HEK293 (cell line): ENCODE data around the gene FOXP4.

Experiments
- CTCF ChIA-PET: fragments of 350-600 bp; formaldehyde crosslinking; extraction: SDS; loops from one replicate; lab custom pipeline; 2021; ENCODE audit warnings: antibody characterized with exemption; lab: Yijun Ruan, JAX
- POLR2A ChIA-PET: fragments of 300-600 bp; formaldehyde crosslinking; extraction: SDS; loops from one replicate; lab custom pipeline; 2020; ENCODE audit warnings: antibody characterized with exemption, inconsistent platforms; lab: Yijun Ruan, JAX
- H3K27ac ChIP-seq: fragments of 200-500 bp; sonication (Bioruptor generic); 2 replicates; pipeline ENCODE4 v1.5.1; 2014; ENCODE audit warnings: low read depth, low read length, control low read depth, inconsistent platforms; ENCODE audit errors: extremely low read depth
- H3K36me3 ChIP-seq, 2 experiments: fragments of 200-500 bp in 1 of 2; sonication (Bioruptor generic) in 1 of 2; 1 replicate in 1 of 2; 2 replicates in 1 of 2; pipeline ENCODE4 v1.5.1; 2014 to 2017; ENCODE audit warnings: inconsistent platforms in 2 of 2, low read length in 2 of 2; ENCODE audit not compliant: control insufficient read depth in 2 of 2, insufficient read depth in 1 of 2
- H3K4me1 ChIP-seq: fragments of 200-500 bp; sonication (Bioruptor generic); 2 replicates; pipeline ENCODE4 v1.5.1; 2014; ENCODE audit warnings: mild to moderate bottlenecking, low read length, inconsistent platforms; ENCODE audit not compliant: control insufficient read depth, insufficient read depth
- H3K4me3 ChIP-seq: 2 replicates; pipeline ENCODE4 v1.5.1; 2011; ENCODE audit warnings: low read depth, mild to moderate bottlenecking, control low read depth, low read length, moderate library complexity
- H3K9me3 ChIP-seq: fragments of 200-500 bp; sonication (Bioruptor generic); 2 replicates; pipeline ENCODE4 v1.5.1; 2014; ENCODE audit warnings: low read depth, low read length, inconsistent platforms; ENCODE audit not compliant: control insufficient read depth, insufficient read depth
- ATF2 ChIP-seq: fragments of 450-650 bp; formaldehyde crosslinking; IDR thresholded peaks from 2 replicates; pipeline ENCODE4 v1.5.1; 2016; ENCODE audit warnings: missing biosample characterization, missing genetic modification characterization, low read depth
- EGR2 ChIP-seq: fragments of 450-650 bp; formaldehyde crosslinking; IDR thresholded peaks from 2 replicates; pipeline ENCODE4 v1.5.1; 2016; ENCODE audit warnings: low read depth, missing biosample characterization, missing genetic modification characterization
- KLF7 ChIP-seq: fragments of 450-650 bp; formaldehyde crosslinking; IDR thresholded peaks from 2 replicates; pipeline ENCODE4 v1.5.1; 2016; ENCODE audit warnings: missing biosample characterization, missing genetic modification characterization, borderline replicate concordance
- SETDB1 ChIP-seq: IDR thresholded peaks from one replicate; pipeline ENCODE4 v1.6.1; 2017; ENCODE audit warnings: mild to moderate bottlenecking, low read length, moderate library complexity, mixed read lengths; ENCODE audit not compliant: insufficient read length
- SP2 ChIP-seq: fragments of 450-650 bp; formaldehyde crosslinking; IDR thresholded peaks from 2 replicates; pipeline ENCODE4 v1.5.1; 2016; ENCODE audit warnings: missing biosample characterization, missing genetic modification characterization
- TSHZ1 ChIP-seq: fragments of 450-650 bp; formaldehyde crosslinking; IDR thresholded peaks from 2 replicates; pipeline ENCODE4 v1.5.1; 2016; ENCODE audit warnings: missing biosample characterization, missing genetic modification characterization, borderline replicate concordance
- ZBTB17 ChIP-seq: fragments of 450-650 bp; formaldehyde crosslinking; IDR thresholded peaks from 2 replicates; pipeline ENCODE4 v1.5.1; 2016; ENCODE audit warnings: missing biosample characterization, missing genetic modification characterization
- ZNF10 ChIP-seq: fragments of 450-650 bp; formaldehyde crosslinking; IDR thresholded peaks from 2 replicates; pipeline ENCODE4 v1.5.1; 2017; ENCODE audit warnings: missing biosample characterization, missing genetic modification characterization
- ZNF18 ChIP-seq: fragments of 450-650 bp; formaldehyde crosslinking; IDR thresholded peaks from 2 replicates; pipeline ENCODE4 v1.5.1; 2016; ENCODE audit warnings: missing biosample characterization, missing genetic modification characterization
- ZNF274 ChIP-seq, 2 experiments: fragments of 200-500 bp in 1 of 2; fragments of 450-650 bp in 1 of 2; sonication (Bioruptor generic) in 1 of 2; formaldehyde crosslinking in 1 of 2; IDR thresholded peaks; 2 replicates each; pipeline versions ENCODE4 v1.5.1 to v1.6.1; 2014 to 2016; ENCODE audit warnings: borderline replicate concordance in 1 of 2, inconsistent platforms in 1 of 2, low read length in 1 of 2, missing biosample characterization in 1 of 2, missing genetic modification characterization in 1 of 2
- ZNF354C ChIP-seq: fragments of 450-650 bp; formaldehyde crosslinking; IDR thresholded peaks from 2 replicates; pipeline ENCODE4 v1.5.1; 2016; ENCODE audit warnings: missing biosample characterization, missing genetic modification characterization, low read depth, borderline replicate concordance
- ZNF394 ChIP-seq: fragments of 450-650 bp; formaldehyde crosslinking; IDR thresholded peaks from 2 replicates; pipeline ENCODE4 v1.5.1; 2016; ENCODE audit warnings: missing biosample characterization, missing genetic modification characterization, mild to moderate bottlenecking, moderate library complexity, borderline replicate concordance
- ZNF558 ChIP-seq: fragments of 450-650 bp; formaldehyde crosslinking; IDR thresholded peaks from 2 replicates; pipeline ENCODE4 v1.5.1; 2016; ENCODE audit warnings: missing biosample characterization, missing genetic modification characterization
- ZNF629 ChIP-seq: fragments of 450-650 bp; formaldehyde crosslinking; IDR thresholded peaks from 2 replicates; pipeline ENCODE4 v1.5.1; 2017; ENCODE audit warnings: missing biosample characterization, missing genetic modification characterization
- ZNF664 ChIP-seq: fragments of 450-650 bp; formaldehyde crosslinking; IDR thresholded peaks from 2 replicates; pipeline ENCODE4 v1.5.1; 2016; ENCODE audit warnings: missing biosample characterization, missing genetic modification characterization
- ZNF792 ChIP-seq: fragments of 450-650 bp; formaldehyde crosslinking; IDR thresholded peaks from 2 replicates; pipeline ENCODE4 v1.5.1; 2016; ENCODE audit warnings: missing biosample characterization, missing genetic modification characterization
- TF ChIP-seq, protein P1 (sequence below): fragments of 450-650 bp; formaldehyde crosslinking; IDR thresholded peaks from 2 replicates; pipeline ENCODE4 v1.5.1; 2016; ENCODE audit warnings: missing biosample characterization, missing genetic modification characterization

The FOXP4 gene

DNA sequence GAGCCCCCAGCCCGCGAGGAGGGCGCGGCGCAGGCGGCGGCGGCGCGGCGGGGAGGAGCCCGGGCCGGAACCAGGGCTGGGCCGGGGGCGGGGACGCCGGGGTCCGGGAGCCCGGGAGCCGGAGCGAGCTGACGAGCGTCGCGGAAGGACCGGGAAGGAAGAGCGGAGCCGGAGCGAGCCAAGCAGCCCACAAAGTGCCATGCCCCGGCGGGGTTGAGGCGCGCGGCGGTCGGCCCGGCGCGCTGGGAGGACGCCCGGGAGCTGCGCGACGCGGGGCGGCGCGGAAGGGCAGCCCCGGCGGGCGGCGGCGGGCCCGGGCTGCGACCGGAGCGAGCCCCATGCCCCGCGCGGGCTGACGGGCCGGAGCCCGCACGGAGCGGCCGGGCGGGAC lies 289 bp downstream of the FOXP4 start:
- Histone ChIP-seq H3K4me1 (no peaks in the 10 kb centered on the region; the same call in 1 of the 2 replicates), H3K9me3 (no peaks in the 10 kb centered on the region), H3K36me3 (peaks cover 0 to 21% of the 10 kb centered on the region in 2 experiments; a peak in 1 of 3 replicates), H3K27ac (peak overlapping the region; percentile 84; the same call in 1 of the 2 replicates), H3K4me3 (peak overlapping the region; percentile 75)
- no peak for TF ChIP-seq ZNF394 (tag by site-specific recombination)
- TF ChIP-seq ZNF664 (tag by site-specific recombination): no peak
- TF ChIP-seq, protein P1, sequence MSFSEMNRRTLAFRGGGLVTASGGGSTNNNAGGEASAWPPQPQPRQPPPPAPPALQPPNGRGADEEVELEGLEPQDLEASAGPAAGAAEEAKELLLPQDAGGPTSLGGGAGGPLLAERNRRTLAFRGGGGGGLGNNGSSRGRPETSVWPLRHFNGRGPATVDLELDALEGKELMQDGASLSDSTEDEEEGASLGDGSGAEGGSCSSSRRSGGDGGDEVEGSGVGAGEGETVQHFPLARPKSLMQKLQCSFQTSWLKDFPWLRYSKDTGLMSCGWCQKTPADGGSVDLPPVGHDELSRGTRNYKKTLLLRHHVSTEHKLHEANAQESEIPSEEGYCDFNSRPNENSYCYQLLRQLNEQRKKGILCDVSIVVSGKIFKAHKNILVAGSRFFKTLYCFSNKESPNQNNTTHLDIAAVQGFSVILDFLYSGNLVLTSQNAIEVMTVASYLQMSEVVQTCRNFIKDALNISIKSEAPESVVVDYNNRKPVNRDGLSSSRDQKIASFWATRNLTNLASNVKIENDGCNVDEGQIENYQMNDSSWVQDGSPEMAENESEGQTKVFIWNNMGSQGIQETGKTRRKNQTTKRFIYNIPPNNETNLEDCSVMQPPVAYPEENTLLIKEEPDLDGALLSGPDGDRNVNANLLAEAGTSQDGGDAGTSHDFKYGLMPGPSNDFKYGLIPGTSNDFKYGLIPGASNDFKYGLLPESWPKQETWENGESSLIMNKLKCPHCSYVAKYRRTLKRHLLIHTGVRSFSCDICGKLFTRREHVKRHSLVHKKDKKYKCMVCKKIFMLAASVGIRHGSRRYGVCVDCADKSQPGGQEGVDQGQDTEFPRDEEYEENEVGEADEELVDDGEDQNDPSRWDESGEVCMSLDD (tag by site-specific recombination): no peak
- no peak for TF ChIP-seq ZNF10 (tag by site-specific recombination)
- no peak for TF ChIP-seq ZNF629 (tag by site-specific recombination)
- TF ChIP-seq KLF7: no peak
- no peak for TF ChIP-seq ZNF18 (tag by site-specific recombination)
- TF ChIP-seq SP2 (tag by site-specific recombination): no peak
- no peak for TF ChIP-seq ZNF558 (tag by site-specific recombination)
- no peak for TF ChIP-seq ZNF274 (IDR thresholded peaks at IDR 0.05; ENCODE audit: low read length)
- no peak for TF ChIP-seq ZNF274 (tag by site-specific recombination; IDR thresholded peaks at IDR 0.05; ENCODE audit: borderline replicate concordance)
- TF ChIP-seq EGR2 (tag by site-specific recombination): no peak
- no peak for TF ChIP-seq ZBTB17 (tag by site-specific recombination)
- no peak for TF ChIP-seq ZNF792
- TF ChIP-seq ATF2 (tag by site-specific recombination): no peak
- TF ChIP-seq SETDB1: no peak
- no peak for TF ChIP-seq ZNF354C
- TF ChIP-seq TSHZ1: no peak
- POLR2A ChIA-PET: interaction anchor here (1.3 to 1.8 kb wide), 3 partner anchors 11 to 43 kb away, joined by 3 to 4 read pairs (median 4); no protein-coding TSS in a partner anchor
- CTCF ChIA-PET: interaction anchor here (1.2 to 1.8 kb wide), 2 partner anchors 17 to 177 kb away, joined by 3 read pairs; no protein-coding TSS in a partner anchor
